HTERT RPE-1 (cell line): ENCODE data around the gene CENPA.
"Not testable (repeated sequence)": the region's sequence is repeated elsewhere in the genome, so short reads cannot be mapped to it uniquely, and the experiment has no call there.

Experiments
- in situ Hi-C: fragments of 300-500 bp; cut with MboI; formaldehyde crosslinking; loops from 4 replicates; pipeline ENCODE4 v1.14.3; 2020; ENCODE audit warnings: low sequenced_read_pairs

CENPA gene

GRCh38 chr2:26784570-26785234 lies 1.2 kb upstream of the CENPA start:
- in situ Hi-C loops, result no loop called here

DNA sequence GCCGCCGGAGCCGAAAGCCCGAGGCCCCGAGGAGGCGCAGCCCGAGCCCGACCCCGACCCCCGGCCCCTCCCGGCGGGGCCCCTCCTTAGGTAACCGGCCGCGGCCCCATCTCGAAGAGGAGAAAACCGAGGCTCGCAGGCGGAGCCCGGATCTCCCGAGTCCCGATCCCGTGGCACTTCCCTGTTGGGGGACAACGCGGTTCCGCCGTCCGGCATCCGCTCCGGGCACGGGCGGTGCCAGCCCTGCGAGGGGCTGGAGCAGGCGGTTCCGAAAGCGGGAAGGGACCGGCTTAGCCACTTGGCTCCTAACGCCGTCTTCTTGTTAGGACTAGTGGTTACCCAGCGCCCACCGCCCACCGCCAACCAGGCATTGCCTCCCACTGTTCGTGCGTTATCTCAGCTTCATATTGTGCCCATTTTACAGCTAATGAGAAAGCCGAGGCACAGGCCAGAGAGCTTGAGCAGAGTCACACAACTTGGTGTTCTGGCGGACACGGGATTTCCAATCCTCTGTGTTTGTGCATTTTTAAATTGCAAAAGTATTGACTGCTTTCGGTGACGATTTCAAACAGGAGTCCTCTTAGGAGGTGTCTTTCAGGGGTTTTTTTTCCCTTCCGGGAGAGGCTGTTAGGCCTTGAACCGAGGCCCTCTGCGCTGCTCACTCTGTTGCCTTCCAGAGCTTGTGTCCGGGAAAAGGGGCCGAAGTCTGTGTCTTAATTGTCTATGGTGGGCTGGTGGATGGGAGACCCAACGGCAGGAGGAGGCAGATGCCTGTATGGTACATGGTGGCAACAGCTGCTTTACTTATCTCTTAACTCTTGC lies 562 bp downstream of the CENPA start:
- in situ Hi-C loops, result no loop called here

- in situ Hi-C loops, result no loop called here
Measured at GRCh38 chr2:26792720-26793119, 6.9 kb downstream of the CENPA start.

GRCh38 chr2:26793518-26793917 lies 7.7 kb downstream of the CENPA start:
- in situ Hi-C loops, result no loop called here

- in situ Hi-C loops, result not testable (repeated sequence)
Measured at GRCh38 chr2:26795135-26795534, 9.3 kb downstream of the CENPA start.

DNA sequence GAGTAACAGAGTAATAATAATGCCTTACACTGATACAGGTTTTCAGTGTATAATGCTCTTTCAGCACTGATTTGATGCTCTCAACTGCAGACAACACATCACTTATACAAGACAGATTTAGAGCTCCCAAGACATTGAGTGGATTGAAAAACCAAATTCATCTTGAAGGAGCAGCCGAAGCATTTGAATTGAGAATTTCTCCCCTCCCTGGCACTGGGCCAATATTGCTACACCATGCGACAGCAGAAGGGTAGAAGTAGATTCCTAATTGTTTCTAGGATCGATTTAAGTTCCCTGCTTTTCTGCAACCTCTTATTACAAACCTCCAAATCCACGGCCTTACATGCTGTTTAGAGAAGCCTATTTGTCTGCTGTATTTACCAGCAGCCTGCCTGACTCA lies 15.5 kb downstream of the CENPA start:
- in situ Hi-C loops, result no loop called here

- in situ Hi-C loops, result no loop called here
Measured at GRCh38 chr2:26801796-26802195, 15.9 kb downstream of the CENPA start.

DNA sequence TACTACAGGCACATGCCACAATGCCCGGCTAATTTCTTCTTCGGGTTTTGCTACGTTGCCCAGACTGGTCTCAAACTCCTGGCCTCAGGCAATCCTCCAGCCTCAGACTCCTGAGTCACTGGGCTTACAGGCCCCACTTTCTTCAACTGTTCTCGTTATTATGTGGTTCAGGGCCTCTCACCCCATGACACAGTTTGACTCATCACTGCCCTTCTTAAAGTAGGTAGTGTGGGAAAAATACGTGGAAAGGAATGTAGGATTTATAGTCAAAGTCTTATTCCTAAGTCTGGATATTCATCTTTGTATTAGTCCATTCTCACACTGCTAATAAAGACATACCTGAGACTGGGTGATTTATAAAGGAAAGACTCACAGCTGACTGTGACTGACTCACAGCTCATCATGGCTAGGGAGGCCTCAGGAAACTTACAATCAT lies 19.4 kb downstream of the CENPA start:
- in situ Hi-C loops, result no loop called here

- in situ Hi-C loops, result no loop called here
Measured at GRCh38 chr2:26807788-26808460, 22.1 kb downstream of the CENPA start.

DNA sequence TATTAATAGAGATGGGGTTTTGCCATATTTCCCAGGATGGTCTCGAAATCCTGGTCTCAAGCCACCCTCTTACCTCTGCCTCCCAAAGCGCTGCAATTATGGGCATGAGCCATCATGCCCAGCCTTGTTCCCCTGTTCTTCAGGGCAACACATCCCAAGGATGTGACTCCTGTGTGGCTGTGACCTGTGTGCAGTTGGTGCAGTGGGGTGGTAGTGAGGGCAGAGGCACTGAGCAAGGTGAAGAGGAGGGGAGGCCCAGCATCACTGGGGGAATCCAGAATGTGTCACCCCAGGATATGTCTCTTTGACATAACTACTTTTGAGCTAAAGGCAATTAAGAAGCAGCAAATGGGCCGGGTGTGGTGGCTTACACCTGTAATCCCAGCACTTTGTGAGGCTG lies 23.4 kb downstream of the CENPA start:
- in situ Hi-C loops, result no loop called here

DNA sequence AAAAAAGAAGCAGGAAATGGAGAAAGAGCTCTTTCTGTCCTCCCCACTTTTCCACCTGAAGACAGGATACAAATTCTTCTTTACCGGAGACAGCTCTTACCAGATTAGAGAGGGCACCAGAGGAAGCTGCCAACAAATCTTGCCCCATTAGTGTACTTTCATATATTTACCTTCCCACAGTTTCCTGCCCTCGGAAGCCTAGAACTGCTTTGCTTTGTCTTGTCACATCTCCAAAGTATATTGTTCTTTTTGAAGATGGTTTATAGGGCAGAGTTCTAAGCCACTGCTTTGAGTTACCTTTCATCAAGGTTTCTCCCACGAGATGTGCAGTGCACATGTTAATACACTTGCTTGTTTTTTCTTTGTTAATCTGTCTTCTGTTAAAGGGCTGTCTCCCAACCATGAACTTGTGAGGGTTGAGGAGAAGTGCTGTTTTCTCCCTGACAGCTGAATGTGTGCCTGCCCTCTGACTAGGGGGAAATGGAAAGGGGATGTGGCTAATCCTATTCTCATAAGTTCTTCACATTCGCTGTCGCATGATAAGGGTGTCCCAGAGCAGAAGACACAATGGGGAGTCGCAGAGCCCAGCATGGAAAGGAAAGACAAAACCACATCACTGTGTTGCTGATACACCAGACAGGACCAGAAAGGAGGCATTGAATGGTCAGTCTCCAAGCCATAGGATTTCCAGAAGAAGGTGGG lies 24.2 kb downstream of the CENPA start:
- in situ Hi-C loops, result no loop called here

DNA sequence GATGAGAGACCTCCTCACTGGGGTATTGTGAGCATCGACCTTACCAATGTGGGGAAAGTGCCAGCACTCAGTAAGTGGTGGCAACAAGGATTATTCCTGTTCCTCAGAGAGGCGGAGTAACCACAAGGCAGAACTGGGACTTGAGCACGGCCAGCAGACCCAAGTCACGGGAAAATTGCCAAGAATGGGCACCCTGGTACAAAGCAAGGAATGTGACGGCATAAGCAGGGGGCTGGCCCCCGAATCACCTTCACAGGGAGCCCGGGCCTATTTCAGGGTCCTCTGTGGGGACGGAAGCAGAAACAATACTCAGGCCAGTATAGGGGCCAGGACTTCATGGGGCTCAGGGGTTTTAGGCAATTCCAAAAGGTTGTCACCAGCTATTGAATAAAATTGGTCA lies 25.4 kb downstream of the CENPA start:
- in situ Hi-C loops, result no loop called here

DNA sequence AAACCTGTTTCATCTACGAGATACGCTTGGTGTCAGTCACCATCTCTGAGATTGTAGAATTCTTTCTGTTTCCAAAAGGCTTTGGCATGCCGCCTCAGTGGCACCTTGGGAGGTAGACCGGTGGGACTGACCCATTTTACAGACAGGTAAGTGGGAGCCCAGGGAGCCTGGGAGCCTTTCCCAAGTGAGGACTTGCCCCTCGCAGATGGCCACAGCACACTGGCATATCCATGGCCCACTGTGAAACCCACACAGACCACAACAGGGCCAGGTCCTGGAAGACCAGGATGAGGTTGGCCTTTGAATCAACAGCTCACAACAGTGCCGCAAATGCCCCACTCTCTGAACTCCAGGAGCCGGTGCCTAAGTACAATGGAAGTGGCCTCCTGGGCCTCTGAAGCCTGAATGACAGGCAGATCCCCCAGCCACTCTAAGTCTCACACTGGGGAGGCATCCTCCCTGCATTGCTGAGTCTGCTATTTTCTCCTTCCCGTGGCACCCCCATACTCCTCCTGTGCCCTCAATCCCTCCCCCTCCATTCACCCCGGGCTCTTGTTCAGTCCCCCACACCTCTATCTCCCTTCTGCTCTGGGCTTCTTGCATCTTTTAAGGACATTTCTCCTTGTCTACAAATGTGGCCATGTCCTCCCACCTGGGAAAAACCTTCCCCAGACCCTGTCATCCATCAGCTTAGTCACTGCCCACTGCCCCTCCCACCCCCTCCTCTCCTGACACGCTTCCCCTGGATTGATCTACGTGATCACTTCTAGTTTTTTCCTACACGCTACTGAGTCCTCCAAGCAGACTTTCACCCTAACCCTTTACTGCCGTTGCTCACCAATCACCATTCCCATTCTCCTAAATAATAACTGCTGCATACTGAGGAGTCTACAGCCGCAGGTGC lies 26.2 kb downstream of the CENPA start:
- in situ Hi-C loops, result no loop called here

GRCh38 chr2:26812731-26813130 lies 26.9 kb downstream of the CENPA start:
- in situ Hi-C loops, result no loop called here

DNA sequence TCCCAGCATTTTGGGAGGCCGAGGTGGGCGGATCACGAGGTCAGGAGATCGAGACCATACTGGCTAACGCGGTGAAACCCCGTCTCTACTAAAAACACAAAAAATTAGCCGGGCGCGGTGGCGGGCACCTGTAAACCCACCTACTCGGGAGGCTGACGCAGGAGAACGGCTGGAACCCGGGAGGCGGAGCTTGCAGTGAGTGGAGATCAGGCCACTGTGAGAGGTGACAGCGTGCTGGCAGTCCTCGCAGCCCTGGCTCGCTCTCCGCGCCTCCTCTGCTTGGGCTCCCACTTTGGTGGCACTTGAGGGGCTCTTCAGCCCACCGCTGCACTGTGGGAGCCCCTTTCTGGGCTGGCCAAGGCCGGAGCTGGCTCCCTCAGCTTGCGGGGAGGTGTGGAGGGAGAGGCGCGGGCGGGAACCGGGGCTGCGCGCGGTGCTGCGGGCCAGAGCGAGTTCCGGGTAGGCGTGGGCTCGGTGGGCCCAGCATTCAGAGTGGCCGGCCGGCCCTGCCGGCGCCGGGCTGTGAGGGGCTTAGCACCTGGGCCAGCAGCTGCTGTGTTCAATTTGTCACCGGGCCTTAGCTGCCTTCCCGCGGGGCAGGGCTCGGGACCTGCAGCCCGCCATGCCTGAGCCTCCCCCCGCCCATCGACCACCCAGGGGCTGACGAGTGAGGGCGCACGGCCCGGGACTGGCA lies 28.4 kb downstream of the CENPA start:
- in situ Hi-C loops, result not testable (repeated sequence)

GRCh38 chr2:26816893-26817292 lies 31.0 kb downstream of the CENPA start:
- in situ Hi-C loops, result no loop called here

- in situ Hi-C loops, result no loop called here
Measured at GRCh38 chr2:26818255-26818654, 32.4 kb downstream of the CENPA start.

GRCh38 chr2:26818972-26819371 lies 33.1 kb downstream of the CENPA start:
- in situ Hi-C loops, result no loop called here

- in situ Hi-C loops, result no loop called here
Measured at GRCh38 chr2:26820932-26821331, 35.1 kb downstream of the CENPA start.

- in situ Hi-C loops, result no loop called here
Measured at GRCh38 chr2:26822877-26823276, 37.0 kb downstream of the CENPA start.
